ENCODE measurements around the gene GPR160.
A peak's percentile ranks its signal among the peaks of the same experiment; 100 is the strongest.
"Not testable (repeated sequence)": the region's sequence is repeated elsewhere in the genome, so short reads cannot be mapped to it uniquely, and the experiment has no call there.

GPR160 gene, protein sequence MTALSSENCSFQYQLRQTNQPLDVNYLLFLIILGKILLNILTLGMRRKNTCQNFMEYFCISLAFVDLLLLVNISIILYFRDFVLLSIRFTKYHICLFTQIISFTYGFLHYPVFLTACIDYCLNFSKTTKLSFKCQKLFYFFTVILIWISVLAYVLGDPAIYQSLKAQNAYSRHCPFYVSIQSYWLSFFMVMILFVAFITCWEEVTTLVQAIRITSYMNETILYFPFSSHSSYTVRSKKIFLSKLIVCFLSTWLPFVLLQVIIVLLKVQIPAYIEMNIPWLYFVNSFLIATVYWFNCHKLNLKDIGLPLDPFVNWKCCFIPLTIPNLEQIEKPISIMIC

DNA sequence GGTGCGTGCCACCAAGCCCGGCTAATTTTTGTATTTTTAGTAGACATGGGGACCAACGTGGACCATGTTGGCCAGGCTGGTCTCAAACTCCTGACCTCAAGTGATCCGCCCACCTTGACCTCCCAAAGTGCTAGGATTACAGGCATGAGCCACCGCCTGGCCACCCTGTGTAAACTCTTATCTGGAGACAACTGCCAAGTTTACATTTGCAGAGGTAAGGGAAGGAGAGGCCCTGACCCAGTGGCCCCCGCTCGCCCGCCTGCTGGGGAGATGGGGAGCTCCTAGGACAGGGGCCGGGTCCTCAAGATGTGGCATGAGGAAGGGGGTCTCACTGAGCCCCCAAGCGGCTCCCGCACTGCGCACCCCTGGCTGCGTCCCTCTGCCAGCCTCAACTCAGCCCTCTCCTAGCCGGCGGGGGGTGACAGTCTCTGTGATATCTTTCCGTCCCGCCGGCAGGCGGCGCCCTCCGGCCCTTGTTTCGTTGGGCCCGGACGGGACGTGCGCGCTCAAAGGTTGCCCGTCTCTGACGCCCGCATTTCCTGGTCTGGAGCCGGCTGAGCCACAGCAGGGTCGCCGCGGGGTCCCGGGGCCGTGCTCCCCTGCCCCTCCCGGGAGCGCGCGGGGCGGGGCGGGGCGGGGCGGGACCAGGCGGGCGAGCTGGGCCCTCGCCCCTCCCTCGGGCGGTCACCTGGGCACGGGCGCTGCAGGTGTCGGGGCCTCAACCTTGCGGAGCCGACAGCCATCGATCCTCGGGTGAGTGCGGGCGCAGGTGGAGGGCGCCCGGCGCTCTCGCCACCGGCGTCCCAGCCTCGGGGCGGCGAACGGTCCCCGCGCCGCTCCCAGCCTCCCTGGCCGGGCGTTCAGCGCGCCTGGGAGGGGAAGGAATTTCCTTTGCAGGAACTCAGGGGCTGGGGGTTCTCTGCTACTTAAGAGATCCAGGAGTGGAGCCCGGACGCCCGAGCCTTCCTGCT lies at the start of gene GPR160:
Gene GPR160, plus strand, starts transcription at position 533 of the 971 bp plus-strand sequence. CDS start 45,978 bp downstream, outside the sequence.
- peak; percentile 75 to 77 for DNase-seq (ENCODE audit: low read depth in 2 of 2)

DNA sequence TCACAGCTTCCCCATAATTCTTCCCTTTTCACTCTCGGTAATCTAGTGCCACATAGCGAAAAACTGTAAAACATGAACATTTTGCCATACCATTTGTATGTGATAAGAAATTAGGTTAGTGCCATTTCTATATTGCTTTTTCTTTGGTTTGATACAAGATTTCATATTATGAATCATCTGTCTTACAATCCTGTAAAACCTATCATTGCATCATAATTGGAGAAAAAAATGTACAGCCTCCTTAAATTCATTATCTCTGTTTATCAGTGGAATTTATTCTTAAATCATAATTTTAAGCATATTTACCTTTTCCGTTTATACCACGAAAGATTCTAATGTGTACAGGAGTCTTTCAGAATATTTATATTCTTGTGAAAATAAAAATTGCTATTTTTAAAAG lies 47.4 kb upstream of the GPR160 start:
- DNase-seq (ENCODE audit: low read depth in 2 of 2): no peak

DNA sequence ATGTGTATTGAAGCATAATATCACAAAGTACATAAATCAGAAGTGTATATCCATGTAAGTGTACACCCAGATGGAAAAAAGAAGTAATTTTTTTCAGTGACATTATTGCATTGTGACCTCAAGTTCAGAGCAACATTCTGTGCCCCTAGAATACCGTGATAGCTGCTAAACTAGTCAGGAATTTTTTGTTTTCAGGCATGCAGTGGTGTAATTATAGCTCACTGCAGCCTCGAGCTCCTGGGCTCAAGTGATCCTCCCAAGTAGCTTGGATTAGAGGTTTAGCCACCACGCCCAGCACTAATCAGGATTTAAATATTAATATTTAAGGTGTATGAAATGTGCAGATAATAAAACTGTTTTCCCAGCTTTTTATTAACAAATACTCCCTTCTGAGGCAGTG lies 45.6 kb upstream of the GPR160 start:
- DNase-seq (ENCODE audit: low read depth in 2 of 2): no peak

DNA sequence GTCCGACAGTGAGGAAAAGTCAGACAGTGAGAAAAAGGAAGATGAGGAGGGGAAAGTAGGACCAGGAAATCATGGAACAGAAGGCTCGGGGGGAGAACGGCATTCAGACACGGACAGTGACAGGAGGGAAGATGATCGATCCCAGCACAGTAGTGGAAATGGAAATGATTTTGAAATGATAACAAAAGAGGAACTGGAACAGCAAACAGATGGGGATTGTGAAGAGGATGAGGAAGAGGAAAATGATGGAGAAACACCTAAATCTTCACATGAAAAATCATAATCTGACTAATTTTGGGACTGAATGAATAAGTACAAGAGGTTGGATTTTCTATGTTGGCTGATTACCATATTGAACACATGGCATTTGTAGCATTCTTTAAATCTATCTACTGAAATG lies 45.0 kb upstream of the GPR160 start:
- DNase-seq (ENCODE audit: low read depth in 2 of 2): no peak

DNA sequence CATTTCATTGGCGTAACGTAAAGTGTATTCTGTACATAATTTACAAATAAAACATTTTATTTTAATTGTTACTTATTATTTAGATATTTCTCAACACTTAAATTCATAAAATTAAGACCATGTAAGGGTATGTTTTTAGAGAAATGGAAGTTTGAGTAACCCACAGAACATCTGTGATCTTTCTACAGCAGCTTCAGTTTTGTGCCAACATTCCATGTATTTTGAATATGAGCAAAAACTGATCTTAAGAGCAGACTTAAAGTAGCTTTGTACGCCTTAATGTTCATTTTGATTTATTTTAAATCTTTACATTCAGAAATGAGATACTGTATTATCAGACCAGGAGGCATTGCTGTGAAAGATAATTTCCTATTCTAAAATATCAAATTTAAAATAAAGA lies 44.0 kb upstream of the GPR160 start:
- no peak for DNase-seq (ENCODE audit: low read depth in 2 of 2)

DNA sequence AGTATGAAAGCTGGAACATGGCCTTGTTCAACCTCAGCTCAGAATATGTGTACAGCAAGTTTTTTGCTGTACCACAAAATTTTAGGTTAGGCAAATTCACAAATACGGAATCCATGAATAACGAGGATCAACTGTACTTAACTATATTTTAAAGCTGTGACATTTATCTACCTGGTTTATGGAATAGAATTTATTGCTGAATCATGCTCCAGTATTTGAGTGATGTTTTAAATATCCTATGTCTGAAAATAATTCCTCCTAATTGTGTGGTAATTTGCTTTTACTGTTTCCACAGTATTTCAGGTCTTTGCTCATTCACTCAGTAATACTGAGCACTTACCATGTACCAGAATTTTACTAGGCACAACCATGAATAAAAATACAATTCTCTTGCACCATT lies 41.7 kb upstream of the GPR160 start:
- DNase-seq (ENCODE audit: low read depth in 2 of 2): no peak

DNA sequence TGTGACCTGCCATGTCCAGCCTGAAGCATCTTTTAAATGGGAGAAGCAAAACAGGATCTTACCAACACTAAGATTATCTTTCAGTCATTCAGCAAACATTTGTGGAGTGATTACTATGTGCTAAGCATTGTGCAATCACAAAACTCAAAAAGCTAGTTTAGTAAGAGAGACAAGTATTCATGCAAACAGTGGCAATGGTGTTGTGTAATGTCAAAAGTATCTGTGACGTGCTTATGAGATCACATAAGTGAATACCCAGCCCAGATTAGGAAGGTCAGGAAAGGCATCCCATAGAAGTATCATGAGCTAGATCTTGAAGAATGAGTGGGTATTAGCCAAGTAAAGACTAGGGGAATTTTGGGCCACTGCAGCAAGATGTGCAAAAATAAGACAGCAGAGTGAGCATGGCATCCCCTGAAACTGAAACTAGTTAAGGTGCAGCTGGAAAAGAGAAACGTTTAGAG lies 39.1 kb upstream of the GPR160 start:
- DNase-seq (ENCODE audit: low read depth in 2 of 2): no peak

DNA sequence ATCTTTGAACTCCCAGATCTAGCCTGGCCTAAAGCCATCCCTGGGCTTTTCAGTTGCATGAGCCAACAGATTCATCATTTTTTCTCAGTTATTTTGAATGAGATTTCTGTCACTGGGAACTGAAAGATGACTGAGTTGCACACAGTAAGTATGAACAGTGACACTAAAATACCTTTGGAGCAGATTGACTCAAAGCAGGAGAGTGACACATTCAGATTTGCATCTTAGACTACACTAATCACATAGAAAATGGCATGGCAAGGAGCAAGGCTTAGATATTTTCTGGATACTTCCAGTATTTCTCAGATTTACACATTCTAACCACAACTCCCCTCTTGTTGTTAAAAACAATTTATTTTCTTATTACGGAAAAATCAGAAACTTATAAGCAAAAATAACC lies 38.4 kb upstream of the GPR160 start:
- no peak for DNase-seq (ENCODE audit: low read depth in 2 of 2)

DNA sequence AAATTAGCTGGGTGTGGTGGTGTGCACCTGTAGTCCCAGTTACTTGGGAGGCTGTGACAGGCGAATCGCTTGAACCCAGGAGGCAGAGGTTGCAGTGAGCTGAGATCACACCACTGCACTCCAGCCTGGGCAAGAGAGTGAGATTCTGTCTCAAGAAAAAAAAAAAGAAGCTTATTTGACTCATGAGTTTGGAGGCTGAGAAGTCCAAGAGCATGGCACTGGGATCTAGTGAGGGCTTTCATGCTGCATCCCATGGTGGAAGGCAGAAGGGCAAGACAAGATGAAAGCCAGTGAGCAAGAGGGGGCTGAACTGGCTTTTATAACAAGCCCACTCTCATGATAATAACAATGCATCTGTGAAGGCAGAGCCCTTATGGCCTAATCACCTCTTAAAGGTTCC lies 37.7 kb upstream of the GPR160 start:
- DNase-seq (ENCODE audit: low read depth in 2 of 2): no peak

DNA sequence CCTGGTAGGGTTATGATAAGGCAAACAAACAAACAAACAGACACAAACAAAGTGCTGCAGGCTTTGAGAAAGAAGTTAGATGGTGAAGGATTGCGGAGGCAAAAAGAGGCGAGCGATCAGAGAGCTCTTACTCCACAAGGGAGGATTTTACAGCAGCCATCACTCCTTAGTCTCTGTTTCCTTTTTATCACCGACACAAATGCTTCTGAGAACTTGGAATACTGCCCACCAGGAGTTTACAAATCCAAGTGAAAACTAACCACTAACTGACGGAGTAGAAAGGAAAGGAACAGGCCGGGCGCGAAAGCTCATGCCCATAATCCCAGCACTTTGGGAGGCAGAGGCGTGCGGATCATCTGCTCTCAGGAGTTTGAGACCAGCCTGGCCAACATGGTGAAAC lies 35.6 kb upstream of the GPR160 start:
- DNase-seq (ENCODE audit: low read depth in 2 of 2): no peak

DNA sequence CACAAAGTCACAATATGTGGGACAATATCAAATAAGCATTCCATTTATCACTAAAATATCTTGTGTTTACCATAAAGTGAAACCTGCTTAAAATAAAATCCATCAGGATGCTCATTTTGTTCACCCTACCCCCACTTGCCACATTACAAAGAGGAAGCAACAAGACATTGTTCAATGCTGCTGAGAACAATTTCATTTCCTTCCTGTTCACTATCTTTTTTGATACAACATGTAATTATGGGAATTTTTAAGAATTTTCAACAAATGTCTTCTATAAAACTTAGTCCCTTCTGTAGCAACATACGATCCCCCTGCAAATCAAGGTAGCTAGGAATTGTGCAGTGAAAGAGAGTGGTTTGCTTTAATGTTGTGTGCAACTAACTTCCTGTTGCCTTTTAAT lies 34.9 kb upstream of the GPR160 start:
- DNase-seq (ENCODE audit: low read depth in 2 of 2): no peak

DNA sequence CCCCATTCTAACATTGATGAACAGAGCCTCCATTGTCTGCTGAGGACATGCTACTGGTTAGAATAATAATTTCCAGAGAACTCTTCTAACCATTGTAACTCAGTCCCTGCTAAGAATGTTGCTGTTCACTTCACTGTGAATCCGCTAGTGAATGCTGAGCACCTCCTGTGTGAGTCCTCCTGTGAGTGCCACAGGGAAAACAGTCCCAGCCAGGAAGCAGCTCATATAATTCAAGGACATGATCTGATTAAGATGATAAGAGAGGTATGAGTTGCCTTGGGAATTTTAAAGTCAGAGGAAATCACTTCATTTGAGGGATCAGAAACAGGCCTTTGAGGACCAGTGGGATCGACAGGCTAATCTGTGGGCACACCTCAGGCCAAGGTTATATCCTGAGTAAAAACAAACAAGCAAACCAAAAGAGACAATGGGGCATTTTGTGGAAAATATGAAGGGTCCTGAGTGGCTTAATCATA lies 33.9 kb upstream of the GPR160 start:
- DNase-seq (ENCODE audit: low read depth in 2 of 2): no peak

DNA sequence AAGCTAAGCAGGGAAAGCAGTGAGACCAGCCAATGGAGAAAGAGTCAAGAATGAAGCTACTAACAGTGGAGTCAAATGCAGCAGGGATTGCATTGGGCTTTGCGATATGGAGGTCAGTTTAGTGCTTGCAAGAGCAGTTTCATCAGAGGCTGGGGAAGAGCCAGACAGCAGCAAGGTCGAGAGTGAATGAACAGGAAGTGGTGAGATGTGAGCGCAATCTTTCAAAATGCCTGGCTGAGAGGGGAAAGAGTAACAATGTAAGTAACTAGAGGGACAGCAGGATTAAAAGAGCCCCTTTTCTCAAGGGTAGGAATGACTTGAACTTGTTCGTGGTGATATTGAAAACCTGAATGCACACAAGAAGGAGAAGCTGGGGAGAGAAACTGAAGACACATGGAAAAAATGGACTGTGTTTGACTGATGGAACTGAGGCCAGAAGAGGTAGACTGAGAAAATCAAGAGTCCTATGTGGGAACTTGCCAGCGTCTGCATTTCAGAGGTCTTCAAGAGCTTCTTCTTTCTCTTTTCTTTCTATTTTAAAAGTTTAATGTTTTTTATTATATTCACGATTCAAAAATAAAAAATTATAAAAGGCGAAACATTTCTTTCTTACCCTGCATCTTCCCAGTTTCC lies 30.6 kb upstream of the GPR160 start:
- DNase-seq (ENCODE audit: low read depth in 2 of 2): no peak

DNA sequence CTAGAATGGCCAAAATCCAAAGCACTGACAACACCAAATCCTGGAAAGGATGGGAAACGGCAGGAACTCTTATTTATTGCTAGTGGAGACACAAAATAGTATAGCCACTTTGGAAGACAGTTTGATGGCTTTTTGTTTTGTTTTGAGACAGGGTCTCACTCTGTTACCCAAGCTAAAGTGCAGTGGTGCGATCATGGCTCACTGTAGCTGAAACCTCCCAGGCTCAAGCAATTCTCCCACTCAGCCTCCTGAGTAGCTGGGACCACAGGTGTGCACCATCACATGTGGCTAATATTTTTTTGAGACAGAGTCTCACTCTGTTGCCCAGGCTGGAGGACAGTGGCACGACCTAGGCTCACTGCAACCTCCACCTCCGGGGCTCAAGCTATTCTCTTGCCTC lies 27.3 kb upstream of the GPR160 start:
- DNase-seq (ENCODE audit: low read depth in 2 of 2): no peak

DNA sequence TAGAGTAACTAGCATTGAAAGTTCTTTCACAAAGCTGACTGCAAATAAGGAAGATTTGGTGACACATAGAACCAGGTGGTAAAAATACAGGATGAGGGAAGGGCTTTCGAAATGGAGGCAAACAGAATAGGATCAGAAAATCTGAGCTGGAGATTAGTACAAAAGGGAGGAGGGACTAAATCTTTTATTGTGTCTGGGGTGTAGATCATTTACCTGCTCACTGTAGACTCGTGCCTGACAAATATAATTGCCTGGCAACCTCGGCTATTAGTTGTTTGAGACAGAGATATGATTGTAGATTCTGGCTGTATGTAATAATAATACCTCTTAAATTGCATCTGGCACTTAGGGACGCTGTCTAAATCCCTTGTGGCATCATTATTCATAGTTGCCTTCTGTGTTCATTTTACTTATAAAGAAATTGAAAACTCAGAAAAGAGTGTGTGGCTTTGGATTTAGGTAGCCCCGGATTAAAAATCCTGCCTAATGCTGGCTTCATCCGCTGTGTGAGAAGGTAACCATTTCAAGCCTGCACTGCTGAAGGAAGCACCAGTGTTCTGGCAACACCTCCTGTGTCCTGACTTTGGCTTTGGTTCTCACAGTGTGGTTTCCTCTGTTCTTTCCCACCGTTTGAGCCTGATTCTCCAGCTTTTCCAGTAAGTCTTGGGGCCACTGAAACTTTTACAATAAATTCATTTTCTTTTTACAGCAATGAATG lies 25.0 kb upstream of the GPR160 start:
- DNase-seq (ENCODE audit: low read depth in 2 of 2): no peak

DNA sequence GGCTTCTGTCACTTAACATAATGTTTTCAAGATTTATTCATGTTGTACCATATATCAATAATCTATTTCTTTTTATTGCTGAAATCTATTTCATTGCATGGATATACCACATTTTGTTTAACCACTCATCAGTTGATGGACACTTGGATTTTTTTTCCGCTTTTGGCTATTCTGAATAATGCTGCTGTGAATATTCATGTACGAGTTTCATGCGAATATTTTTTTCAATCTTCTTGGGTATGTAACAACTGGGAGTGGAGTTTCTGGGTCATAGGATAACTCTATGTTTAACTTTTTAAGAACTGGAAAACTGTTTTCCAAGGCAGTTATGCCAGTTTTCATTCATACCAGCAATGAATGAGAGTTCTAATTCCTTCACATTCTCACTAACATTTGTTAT lies 21.7 kb upstream of the GPR160 start:
- DNase-seq (ENCODE audit: low read depth in 2 of 2): no peak

DNA sequence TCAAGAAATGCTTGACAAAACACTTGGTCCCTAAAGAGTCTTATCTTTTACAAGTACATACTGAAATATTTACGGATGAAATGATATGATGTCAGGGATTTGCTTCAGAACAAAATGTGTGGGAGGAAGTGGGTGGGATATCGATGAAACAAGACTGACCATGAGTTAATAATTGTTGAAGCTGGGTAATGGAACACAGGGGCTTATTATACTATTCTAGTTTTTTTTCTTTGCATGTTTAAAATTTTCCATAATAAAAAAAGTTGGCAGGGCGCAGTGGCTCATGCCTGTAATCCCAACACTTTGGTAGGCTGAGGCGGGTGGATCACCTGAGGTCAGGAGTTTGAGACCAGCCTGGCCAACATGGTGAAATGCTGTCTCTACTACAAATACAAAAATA lies 18.5 kb upstream of the GPR160 start:
- DNase-seq (ENCODE audit: low read depth in 2 of 2): not testable (repeated sequence)

DNA sequence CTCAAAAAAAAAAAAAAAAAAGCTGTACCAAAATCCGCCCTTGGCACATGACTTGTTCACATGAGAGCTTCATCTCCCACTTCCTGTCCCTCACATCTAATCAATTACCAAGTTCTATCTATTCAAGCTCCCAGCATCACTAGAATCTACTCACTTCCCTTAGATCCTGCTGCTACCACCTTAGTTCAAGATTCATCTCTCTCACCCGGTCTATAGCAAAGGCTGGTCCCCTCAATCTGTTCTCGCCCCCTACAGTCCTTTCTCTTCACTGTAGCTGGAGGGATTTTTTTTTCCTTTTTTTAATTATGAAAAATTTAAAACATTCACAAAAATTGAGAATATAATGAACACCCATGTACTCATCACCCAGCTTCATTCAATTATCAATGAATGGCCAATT lies 16.7 kb upstream of the GPR160 start:
- DNase-seq (ENCODE audit: low read depth in 2 of 2): no peak

DNA sequence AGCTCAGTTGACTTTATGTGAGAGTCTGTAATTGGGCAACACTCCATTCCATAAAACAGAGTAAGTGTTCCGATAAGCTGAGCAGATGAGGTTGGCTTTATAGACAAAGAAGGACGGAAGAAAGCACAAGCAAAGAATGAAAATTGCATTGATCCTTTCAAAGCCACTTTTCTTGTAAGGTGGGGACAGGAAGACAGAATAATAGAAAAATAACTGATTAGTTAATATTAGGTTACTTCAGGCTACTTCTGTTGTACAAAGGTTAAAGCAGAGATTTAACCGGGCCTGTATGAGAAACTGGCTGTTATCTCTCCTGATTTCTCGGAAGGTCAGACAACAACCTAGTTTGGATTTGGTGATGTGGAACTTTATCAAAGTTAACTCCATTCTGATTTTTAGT lies 15.5 kb upstream of the GPR160 start:
- DNase-seq (ENCODE audit: low read depth in 2 of 2): no peak

DNA sequence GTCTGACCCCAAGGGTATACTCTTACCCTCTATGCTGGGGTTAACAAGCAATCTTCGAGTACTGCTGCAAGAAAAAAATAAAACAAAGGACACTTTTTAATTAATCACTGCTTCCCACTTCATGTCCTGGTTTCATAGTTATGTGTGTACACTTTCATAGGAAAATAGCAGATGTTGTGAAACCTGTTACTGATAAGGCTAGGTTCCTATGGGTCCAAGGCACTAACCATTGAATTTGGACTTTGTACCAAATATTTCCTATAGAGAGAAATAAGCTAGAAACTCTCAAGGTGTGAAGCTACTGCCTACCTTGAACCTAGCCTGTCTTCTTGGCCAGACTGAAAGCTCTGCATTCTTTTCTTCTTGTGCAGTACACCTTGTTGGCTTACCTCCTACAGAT lies 14.6 kb upstream of the GPR160 start:
- no peak for DNase-seq (ENCODE audit: low read depth in 2 of 2)

DNA sequence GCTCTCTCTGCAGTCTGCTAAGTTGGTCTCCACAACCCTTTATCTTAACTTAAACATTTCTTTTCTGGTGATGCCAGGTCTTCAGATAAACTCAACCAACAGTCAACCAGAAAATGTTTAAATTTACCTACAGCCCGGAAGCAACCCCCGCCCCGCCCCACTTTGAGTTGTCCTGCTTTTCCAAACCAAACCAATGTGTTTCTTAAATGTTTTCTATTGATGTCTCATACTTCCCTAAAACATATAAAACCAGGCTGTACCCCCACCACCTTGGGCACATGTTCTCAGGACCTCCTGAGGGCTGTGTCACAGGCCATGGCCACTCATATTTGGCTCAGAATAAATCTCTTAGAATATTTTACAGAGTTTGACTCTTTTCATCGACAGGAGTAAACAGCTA lies 13.2 kb upstream of the GPR160 start:
- DNase-seq (ENCODE audit: low read depth in 2 of 2): no peak

Data from activated CD4-positive, alpha-beta T cell treated with anti-CD3 and anti-CD28 coated beads for 24 hours (primary cell).